Hippocampal formation (tissue), 2 donors: ENCODE results near the gene CCL11.

Source experiments
- DNase-seq, 2 donors: peaks; one replicate each; lab custom pipeline; 2025; lab: John Stamatoyannopoulos, UW

CCL11 gene

GRCh38 chr17:34257299-34257985 is 28.1 kb upstream of the CCL11 start:
- DNase-seq, result no peak

DNA sequence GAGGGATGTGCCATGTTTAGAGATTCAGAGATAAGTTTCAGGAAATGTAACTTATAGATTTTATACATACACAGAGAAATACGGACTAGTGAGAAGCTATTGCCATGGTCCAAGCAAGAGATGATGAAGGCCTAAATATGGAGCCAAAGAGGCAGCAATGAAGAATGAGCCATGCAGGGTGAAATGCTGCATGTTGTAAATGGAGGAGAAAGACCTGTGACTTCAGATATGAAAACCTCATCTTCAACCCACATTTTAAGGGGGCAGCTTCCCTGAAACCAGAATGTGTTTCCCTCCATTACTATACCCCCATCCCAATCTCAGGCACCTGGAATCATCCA is 27.6 kb upstream of the CCL11 start:
- DNase-seq, result no peak

DNA sequence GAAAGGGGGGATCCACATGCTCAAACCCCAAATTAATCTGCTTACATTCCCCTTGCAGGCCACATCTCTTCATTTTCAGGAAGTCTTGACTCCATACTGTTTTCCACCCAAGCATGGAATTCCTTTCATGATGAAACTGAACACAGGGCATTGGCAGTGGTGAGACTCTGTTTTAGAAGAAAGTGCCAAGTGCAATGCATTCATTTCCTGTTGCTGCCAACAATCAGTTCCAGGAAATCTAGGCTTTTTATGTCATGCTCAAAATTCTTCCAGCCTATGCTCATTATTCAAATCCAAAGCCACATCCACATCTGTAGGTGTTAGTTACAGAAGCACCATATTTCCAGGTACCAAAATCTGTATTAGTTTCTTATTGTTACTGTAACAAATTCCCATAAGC is 26.4 kb upstream of the CCL11 start:
- DNase-seq, result no peak

DNA sequence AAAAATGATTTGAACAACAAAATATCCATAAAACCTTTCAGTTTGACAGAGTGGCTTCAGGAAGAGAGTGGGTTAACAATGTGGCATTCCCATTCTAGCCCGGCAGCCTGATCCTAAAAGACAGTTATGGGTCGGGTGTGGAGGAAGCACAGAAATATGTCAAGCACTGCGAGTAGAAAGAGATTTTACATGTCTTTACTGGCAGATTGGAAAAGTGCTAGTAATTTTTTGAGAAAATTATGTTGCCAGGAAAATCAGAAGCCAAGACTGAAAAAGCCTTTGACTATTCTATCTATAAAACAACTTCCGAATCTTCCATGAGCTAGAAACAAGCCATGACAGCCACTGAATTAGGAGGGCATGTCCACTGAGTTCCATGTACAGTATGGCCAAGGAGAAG is 24.7 kb upstream of the CCL11 start:
- DNase-seq, result no peak

DNA sequence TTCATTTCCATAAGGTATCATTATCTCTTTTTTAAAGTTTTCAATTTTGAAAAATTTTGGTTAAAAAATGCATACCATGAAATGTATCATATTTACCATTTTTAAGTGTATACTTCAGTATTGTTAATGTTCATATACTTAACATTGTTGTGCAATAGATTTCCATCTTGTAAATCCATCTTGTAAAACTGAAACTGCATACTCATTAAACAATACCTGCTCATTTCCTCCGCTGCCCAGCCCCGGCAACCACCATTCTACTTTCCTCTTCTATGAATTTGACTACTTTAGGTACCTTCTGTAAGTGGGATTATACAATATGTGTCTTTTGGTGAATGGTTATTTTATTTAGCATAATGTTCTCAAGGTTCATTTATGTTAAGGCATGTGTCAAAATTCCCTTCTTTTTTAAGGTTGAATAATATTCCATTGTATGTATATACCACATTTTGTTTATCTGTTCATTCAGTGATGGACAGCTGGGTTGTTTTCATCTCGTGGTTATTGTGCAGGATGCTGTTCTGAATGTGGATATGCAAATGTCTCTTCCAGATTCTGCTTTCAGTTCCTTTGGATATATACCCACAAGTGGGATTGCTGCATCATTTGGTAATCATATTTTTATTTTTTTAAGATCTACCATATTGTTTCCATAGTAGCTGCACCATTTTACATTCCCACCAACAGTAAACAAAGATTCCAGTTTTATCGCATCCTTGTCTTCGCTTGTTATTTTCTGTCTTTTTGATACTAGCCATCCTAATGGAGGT is 23.8 kb upstream of the CCL11 start:
- no peak for DNase-seq

DNA sequence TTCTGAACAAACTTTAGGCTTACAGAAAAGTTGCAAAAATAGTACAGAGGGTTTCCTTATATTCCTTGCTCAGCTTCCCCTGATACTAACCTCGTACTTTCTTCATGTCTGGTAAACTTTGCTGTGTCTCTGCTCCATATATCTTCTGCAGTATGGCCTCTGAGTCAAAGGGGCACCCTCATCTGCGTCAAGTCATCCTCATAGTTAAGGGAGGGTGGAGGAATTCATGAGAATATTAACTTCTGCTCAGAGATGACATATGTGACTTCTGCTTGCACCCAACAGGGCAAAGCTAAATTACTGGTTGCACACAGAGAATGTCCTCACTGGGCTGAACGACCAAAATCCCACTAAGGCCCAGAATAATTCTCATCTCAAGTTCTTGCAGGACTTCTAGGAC is 19.8 kb upstream of the CCL11 start:
- DNase-seq, result no peak

GRCh38 chr17:34269969-34270368 is 15.6 kb upstream of the CCL11 start, which contains the start of gene CCL7:
TSS of gene CCL7 (plus strand) at chr17:34270221. CDS start at chr17:34270291, 70 bp downstream.
- DNase-seq, result no peak

- DNase-seq, result no peak
These were observed 9.7 kb upstream of the CCL11 start for GRCh38 chr17:34275881-34276280.

DNA sequence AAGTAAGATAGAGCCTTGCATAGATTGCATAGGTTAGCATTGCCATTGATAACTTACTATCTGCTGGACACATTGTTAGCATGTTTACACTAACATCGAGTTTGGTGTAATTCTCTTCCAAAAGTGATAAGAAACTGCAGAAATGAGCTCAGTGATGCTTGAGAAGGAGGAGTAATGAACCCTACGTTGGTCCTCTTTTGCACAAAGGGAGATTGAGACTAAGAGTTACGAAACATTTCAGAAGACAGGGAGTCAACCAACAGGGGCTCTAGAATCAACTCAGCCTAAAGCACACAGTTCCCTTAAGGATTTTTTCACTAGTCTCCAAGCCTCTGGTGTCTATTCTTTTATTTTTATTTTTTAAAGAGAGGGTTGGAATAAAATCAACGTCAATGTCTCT is 8.7 kb upstream of the CCL11 start:
- no peak for DNase-seq

DNA sequence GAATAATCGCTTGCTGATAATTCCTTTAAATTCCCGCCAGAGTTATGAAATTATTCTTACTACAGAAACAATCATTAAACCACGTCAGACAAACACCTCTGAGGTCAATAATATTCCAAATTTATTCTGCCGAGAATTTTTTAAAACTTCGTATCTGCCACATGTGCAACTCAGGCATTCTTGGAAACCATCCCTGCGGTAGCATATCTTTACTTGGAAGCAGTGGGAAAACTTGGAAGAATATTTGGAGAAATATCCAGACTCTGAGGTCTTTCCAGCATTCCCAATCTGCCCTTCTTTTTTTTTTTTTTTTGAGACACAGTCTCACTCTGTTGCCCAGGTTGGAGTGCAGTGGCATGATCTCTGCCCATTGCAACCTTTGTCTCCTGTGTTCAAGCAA is 2.0 kb upstream of the CCL11 start:
- DNase-seq, result no peak

DNA sequence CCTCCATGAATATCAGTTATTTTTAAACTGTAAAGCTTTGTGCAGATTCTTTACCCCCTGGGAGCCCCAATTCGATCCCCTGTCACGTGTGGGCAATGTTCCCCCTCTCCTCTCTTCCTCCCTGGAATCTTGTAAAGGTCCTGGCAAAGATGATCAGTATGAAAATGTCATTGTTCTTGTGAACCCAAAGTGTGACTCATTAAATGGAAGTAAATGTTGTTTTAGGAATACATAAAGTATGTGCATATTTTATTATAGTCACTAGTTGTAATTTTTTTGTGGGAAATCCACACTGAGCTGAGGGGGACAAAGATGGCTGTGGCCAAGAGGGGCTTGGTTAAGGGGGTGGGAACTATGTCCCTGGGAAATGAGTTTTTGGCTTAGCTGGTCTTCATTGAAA is 2.3 kb downstream of the CCL11 start:
- DNase-seq, result no peak

DNA sequence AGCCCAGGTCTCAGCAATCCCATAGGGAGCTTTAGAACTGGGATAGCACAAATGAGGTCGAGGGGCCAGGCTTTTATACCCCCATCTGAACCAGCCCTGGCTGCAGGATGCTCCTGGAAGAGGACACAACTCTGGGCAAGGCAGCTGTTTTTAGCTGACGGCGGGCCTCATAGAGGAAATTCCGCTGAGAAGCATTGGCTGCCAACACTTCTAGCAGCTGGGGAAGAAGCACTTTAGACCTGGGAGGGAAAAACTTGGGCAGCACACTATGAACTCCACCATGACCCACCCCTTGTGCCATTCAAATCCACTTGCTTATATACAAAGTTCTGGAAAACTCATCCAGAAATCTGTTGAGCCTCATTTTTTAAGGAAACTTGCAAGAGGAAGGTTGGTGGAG is 5.0 kb downstream of the CCL11 start:
- no peak for DNase-seq

DNA sequence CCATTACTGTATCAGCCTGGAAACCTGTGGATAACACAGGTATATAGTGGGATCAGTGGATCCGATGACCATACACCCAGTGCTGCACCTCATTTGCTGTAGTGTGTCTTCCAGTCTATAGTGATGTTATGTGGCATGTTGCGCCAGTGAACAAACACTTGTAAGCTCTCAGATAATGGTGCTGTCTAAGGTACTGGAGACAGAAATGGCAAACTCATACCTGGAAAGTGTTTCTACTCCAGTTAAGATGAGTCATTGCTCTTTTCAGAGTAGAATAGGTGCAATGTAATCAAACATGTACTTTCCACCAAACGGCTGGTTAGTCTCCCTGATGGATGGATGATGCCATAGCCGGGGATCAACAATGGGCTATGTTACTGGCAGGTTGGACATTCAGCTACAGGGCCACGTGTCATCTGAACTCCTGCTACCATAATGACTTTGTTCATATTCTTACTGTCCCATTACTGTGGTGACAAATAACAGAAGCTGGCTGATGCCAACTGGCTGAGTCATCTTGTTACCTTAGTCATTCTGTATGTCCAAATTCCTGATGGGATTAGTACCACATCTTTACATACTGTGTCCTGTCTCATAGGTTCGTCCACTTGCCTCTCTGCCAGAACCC is 6.3 kb downstream of the CCL11 start:
- no peak for DNase-seq

DNA sequence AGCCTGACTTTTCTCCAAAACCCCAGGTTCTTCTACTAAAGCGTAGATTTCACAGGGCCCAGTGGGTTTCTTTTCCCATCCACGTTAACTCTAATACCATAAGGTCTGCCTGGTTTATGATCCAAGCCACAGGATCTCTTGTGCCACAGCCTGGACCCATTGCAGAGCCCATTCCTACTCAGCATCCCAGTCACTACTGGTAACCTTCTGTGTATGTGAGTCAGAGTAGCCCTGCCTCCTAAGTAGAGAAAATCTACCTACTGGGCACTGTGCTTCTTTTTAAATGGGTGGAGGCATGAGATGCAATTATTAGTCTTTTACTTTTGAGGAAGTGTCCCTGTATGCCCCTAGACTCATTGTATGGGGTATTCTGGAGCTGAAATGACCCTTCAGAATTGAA is 13.5 kb downstream of the CCL11 start:
- no peak for DNase-seq

DNA sequence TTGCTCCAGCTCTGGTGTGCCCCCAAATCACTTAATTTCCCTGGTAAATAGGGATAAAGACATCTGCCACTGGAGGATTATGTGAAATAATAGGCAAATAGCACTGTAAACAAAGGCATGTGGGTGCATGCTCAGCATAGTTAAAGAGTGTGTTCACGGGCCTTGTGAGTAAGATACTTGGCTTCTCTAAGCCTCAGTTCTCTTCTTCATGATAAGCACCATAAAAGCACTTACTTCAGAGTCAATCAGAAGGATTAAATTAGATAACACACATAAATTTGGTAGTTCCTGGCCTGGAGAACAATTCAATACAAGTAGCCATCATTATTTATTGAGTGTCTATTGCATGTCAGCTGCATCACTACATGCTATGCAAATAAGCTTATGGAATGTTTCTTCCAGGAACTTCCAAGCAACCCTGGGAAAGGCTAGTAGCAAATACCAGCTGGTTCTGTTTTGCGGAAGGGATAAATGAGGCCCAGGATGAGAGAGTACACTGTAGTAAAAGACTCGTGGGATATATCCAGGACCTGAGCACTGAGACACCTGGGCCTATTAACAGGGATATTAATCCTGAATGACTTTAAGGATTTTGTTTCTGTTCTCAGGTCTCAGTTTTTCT is 14.5 kb downstream of the CCL11 start:
- DNase-seq, result no peak

DNA sequence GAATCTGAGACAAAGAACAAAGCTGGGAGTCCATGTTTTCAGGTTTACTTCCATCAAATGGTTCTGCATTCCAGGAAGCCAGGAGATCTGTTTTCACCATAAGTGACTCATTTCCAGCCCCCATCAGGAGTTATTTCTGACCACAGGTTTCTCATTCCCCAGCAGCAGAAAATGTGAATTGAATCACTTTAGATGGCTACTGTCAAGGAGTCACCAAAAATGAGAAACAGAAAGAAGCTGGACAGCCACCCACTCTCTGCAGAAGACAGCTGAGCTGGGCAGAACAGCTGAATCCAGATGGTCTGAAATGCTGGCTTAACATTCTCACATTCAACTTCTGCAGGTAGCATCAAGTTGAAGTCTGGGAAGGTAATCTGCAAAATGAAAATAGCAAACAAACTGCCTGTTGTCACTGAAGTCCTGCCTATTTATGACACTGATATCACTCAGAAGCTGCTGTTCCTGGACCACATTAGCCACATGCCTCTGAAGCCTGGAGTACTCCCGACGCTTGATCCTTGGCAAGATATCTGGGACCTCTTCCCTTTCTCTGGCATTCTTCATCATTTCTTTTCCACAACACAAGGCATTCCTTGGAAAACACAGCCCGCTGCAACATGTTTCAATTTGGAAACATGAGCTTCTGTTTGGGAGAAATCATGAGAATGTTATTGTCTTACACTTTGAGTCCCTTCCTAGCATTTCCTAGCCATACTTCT is 15.3 kb downstream of the CCL11 start:
- DNase-seq, result no peak

DNA sequence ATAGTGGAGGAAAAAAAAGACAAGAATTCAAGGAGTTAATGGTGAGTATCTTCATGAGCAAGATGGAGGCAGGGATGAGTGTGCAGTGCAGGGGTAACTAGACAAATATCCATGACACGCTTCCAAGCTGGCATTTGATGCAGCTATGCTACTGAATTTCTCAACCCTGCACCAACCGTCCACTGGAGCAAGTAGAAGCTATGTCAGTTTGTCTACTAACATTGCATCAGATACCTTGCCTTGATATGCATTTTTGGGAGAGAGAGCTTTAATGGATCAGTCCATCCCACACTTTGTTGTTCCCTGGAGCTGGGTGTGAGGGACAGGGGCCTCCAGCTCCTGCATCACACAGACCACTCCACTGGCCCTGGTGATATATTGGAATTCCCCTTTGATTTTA is 16.4 kb downstream of the CCL11 start:
- no peak for DNase-seq

- no peak for DNase-seq
These were observed 17.1 kb downstream of the CCL11 start for GRCh38 chr17:34302636-34303035.

GRCh38 chr17:34303606-34304005 is 18.1 kb downstream of the CCL11 start:
- DNase-seq, result no peak

- no peak for DNase-seq
These were observed 19.5 kb downstream of the CCL11 start for GRCh38 chr17:34305061-34305460.

DNA sequence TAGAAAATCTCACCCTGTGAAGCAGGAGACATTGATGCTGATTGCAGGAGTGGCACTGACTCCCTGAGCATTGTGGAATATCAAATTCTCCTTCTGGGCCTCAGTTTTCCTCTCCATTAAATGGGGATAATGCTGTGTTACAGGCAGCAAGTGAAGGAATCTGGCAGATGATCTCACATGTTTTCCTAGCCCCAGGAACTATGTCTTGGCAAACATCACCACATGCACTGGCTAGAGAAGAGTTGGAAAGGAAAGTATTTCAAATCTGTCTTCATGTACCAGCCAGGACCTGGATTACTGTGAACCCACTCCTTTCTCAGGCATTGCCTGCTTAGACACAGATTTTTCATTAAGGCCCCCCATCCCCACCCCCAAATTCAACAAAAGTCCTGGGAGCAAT is 20.1 kb downstream of the CCL11 start:
- no peak for DNase-seq

- DNase-seq, result no peak
These were observed 20.9 kb downstream of the CCL11 start for GRCh38 chr17:34306466-34306865.
